Lower leg skin (tissue), 3 donors: ENCODE results near the gene APOB.

Experiments used
- CTCF ChIP-seq, 3 donors: fragments of 450-650 bp; IDR thresholded peaks; one replicate each; pipeline ENCODE4 v1.5.1; 2016; ENCODE audit warnings: antibody characterized with exemption in 3 of 3, mild to moderate bottlenecking in 3 of 3, moderate library complexity in 2 of 3
- POLR2A ChIP-seq, 2 donors: fragments of 450-650 bp; IDR thresholded peaks; one replicate each; pipeline ENCODE4 v1.6.1; 2016 to 2017; ENCODE audit warnings: antibody characterized with exemption in 2 of 2, mild to moderate bottlenecking in 1 of 2, moderate library complexity in 1 of 2

- TF ChIP-seq POLR2A (IDR thresholded peaks at IDR 0.05), result no peak
- no peak for TF ChIP-seq CTCF (IDR thresholded peaks at IDR 0.05)
Observed at GRCh38 chr2:20986024-20986939, 57.6 kb downstream of the APOB start.
